Right ventricle myocardium inferior (tissue), 1 donor: Measurements from ENCODE around the gene TP53I11. TPM values are rescaled to one million over a fixed set of nuclear protein-coding genes. Genes with fewer than 3 reads are reported as not detected.

Source experiments
- ATAC-seq: fragments of 200-7000 bp; cut with Tn5 transposase; one replicate; pipeline ENCODE4 v1.9.1; 2020; ENCODE audit warnings: mild to moderate bottlenecking, moderate library complexity
- DNase-seq: peaks from one replicate; pipeline ENCODE4 v3.0.0; 2021; ENCODE audit errors: missing footprints
- intact Hi-C: fragments of 100-400 bp; cut with DNase I; formaldehyde crosslinking; loops from one replicate; pipeline ENCODE4 v1.11.0; 2022
- total RNA-seq: library from RNA; stranded (reverse); fragmentation: NEBNext Ultra II Directional; extraction: Animal tissue kit (Norgen Biotek cat#: 25700); gene quantifications from one replicate; pipeline ENCODE4 v1.2.1, GENCODE V29; 2021
- donor health status: DM: no; HTN: yes; CAD: no; lungs with severe emphysema.

TP53I11 gene
- total RNA-seq, 1 donor from 2014 or later, result 59.1 TPM

- DNase-seq (no peak), ATAC-seq (no peak)
- intact Hi-C loops, result loop anchor here (10.0 kb wide), 1 partner anchor 364 kb away; no protein-coding TSS in a partner anchor
Measured at GRCh38 chr11:44930588-44931302, 19.9 kb downstream of the TP53I11 start.

- ATAC-seq (no peak), DNase-seq (no peak)
- intact Hi-C loops, result no loop called here
Measured at GRCh38 chr11:44928816-44929215, 21.9 kb downstream of the TP53I11 start.

- ATAC-seq (no peak), DNase-seq (no peak)
- intact Hi-C loops, result no loop called here
Measured at GRCh38 chr11:44928144-44928543, 22.5 kb downstream of the TP53I11 start.

GRCh38 chr11:44927174-44927661 is 23.5 kb downstream of the TP53I11 start:
- no peak for DNase-seq
- intact Hi-C loops, result no loop called here
- ATAC-seq, result peak; percentile 30

DNA sequence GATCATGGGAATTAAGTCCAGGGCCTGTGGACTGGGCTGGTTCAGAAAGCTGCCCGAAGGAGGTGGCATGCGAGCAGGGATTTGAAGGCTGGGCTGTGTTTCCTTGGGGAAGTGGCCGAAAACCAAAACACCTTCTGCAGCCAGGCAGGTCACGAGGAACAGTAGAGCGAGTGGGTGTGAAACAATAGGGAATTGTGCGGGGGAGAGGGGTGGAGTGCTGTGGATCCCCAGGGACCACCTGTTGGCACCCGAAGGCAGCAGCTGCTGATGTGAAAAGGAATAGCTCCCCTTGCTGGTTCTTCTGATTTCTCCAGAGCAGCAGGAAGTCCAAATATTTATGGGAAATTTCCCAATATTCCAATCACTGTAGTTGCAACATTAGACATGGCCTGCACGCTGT is 24.6 kb downstream of the TP53I11 start:
- no peak for DNase-seq
- no peak for ATAC-seq
- intact Hi-C loops, result no loop called here

DNA sequence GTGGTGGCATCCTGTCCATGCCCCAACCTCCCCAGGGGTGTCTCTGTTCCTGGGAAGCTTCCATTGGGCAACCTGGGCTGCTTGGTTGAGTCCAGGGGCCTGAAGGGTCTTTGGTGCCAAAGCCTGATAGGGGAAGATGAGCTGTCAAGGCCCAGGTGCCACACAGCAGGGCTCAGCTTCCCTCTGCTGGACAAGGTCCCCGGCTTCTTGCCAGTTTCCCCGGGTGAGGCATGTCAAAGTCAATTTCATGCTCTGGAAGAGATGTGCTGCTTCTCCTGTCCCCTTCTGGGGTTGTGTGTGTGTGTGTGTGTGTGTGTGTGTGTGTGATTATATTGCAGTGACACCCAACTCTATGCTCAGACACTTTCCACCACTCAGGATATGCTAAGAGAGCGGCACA is 26.9 kb downstream of the TP53I11 start:
- DNase-seq, result no peak
- no peak for ATAC-seq
- intact Hi-C loops, result no loop called here

DNA sequence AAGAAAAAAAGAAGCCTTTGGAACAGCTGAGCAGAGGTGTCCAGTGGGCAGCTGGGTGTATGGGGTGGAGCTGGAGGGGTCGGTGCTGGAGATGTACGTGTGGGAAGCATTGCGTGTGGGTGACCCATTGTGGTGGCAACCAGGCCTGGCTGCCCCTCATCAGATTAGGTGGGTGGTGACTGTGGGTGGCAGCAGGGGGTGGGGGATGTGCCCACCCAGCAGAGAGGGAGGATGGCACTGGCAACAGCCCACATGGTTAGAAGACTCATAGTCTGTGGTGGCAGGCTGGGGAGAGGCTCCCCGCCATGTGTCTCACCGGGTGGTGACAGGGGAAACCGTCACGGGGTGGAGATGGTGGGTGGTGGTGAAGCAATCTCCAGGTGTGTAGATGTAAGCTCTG is 27.6 kb downstream of the TP53I11 start:
- ATAC-seq (no peak), DNase-seq (peak; percentile 47)
- intact Hi-C loops, result no loop called here

GRCh38 chr11:44920451-44920850 is 30.2 kb downstream of the TP53I11 start:
- ATAC-seq (no peak), DNase-seq (peak; percentile 7)
- intact Hi-C loops, result no loop called here

DNA sequence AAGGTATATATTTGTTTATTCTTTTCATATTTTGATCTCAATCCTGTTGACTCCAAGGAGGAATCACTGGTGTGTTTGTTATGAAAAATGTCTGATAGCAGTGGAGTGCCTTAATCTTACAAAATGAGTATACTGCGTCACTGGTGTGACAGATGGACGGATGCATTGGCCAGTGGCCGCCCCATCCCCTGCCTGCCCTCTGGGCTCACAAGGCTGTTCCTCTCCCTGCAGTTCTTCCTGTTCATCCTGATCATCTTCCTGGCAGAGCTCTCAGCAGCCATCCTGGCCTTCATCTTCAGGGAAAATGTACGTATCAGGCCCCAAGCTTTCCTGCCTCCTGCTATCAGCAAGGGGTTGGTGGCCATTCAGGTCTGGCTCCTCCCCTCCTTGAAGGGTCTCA is 32.9 kb downstream of the TP53I11 start:
- intact Hi-C loops, result no loop called here
- ATAC-seq (no peak), DNase-seq (peak; percentile 18)

DNA sequence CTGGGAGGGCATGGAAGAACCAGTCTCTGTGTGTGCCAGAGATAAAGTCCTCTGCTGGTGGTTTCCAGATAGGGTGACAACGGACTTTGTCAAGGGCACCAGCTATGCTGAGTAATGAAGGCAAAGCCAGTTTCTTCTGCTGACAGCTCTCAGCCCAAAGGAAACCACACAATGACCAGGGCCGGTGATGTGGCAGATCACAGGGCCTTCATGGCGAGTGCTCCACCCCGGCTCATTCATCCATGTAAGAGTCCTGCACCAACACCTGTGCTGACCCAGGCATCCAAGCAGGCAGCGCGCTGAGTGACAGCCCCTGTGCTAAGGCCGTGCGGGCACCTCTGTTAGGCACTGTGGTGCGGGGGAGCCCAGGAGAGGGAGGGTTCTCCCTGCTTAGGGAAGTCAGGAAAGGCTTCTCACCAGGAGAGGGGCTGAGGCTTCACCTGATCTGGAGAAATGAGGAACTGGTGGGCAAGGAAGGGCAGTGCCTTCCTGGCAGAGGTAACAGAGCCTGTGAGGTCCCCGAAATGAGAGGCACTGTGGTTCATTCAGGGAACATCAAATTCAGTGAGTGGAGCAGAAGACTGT is 33.8 kb downstream of the TP53I11 start:
- DNase-seq (peak; percentile 66), ATAC-seq (peak; percentile 64)
- intact Hi-C loops, result no loop called here

DNA sequence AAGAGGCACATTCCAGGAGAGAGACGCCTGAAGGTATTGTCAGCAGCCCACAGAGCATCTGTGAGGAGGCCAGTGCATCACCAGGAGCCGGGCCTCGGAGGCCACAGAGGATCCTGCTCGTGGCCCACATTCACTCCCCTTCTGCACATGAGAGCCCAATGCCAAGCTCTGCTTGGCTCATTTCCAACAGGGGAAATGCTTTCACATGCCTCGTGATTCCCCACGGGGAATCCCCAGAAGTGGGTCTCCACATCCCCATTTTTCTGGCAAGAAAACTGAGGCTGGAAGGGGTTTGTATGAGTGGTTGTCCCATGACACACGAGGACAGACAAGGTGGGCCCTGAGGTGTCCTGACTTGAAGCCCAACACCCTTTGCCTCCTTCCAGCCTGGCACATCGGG is 34.4 kb downstream of the TP53I11 start:
- peak; percentile 51 for DNase-seq
- ATAC-seq, result no peak
- intact Hi-C loops, result no loop called here

DNA sequence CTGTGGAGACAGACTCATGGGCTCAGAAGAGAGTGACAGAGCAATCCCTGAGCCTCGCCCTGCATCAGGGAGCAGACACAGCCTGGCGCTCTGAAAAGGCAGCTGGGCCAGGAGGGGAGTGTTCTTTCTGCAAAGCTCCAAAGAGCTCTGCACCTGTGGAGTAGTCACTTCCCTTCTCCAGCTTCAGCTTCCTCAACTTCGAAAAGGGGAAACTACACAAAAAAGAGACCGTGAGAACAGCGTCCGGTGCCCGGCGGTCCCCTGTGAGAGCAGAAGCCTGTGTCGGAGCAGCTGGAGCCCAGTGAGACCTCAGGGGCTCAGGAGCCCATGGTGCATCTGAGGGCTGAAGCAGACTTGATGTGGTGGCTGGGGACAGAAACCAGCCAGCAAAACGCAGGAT is 35.1 kb downstream of the TP53I11 start:
- ATAC-seq (no peak), DNase-seq (peak; percentile 74)
- intact Hi-C loops, result no loop called here

DNA sequence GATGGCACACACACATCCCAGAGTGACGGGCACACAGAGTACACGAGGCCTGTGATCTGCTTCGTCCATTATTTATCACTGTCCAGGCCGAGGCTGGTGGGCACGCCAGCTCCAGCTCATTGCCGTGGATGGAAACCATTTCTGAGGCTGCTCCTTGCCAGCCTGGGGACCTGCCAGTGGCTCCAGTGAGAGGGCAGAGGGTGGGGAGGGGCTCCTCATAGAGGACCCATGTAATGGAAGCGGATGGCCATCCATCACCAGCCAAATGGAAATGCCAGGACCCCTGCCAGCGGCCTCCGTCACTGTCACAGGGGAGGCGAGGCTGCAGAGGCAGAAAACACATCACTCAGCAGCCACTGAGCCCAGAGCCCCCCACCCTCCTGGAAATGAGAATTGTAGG is 35.7 kb downstream of the TP53I11 start:
- intact Hi-C loops, result no loop called here
- no peak for DNase-seq
- ATAC-seq, result no peak

- intact Hi-C loops, result loop anchor here (5.0 kb wide), 1 partner anchor 357 kb away; no protein-coding TSS in a partner anchor
- ATAC-seq, result no peak
- no peak for DNase-seq
Measured at GRCh38 chr11:44914105-44914504, 36.6 kb downstream of the TP53I11 start.

DNA sequence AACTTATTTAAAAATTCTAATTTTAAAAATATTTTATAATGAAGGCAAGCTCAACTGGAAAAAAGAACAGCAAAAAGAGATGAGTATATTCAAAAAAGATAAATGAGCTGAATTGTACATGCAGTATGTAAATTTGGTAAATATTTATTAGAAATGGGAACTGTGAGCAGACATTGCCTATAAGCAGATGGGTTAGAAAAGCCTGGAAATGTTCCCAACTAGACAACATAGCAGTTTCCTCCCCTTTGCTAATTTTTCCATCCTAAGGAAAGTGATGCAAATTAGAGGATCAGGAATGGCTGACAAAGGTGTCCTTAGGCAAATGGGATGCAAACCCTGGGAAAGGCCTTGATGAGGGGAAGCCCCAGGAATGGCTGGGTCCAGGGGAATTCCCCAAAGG is 37.2 kb downstream of the TP53I11 start:
- intact Hi-C loops, result loop anchor here (5.0 kb wide), 1 partner anchor 356 kb away; no protein-coding TSS in a partner anchor
- no peak for DNase-seq
- no peak for ATAC-seq

DNA sequence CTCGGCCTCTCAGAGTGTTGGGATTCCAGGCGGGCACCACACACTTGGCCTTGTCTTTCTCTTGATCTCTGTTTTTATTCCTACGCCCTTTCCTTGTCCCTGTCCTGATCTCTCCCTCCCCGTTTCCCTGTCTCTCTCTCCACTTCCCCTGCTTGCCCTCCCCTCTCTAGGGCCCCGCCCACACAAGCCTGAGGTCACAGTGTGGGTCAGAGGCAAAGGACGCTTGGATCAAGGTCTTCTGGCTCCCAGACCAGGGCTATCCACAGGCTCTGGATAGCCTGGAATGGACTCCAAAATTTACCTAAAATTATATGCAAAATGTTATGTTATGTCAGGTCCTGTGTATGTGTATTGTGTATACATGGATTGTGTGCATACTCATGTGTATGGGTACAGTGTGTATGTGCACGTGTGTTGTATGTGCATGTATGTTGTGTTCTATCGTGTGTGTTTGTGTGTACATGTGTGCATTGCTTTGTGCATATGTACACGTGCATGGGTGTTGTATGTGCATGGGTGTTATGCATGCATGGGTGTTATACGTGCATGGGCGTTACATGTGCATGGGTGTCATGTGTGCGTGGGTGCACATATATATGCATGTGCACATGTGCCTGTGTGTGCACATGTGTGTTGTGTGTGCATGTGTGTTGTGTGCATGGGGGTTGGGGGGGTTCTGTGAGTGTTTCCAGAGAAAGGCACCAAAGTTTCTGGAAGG is 38.3 kb downstream of the TP53I11 start:
- DNase-seq, result peak; percentile 63
- ATAC-seq, result no peak
- intact Hi-C loops, result loop anchor here (5.0 kb wide), 1 partner anchor 355 kb away; no protein-coding TSS in a partner anchor

GRCh38 chr11:44911029-44911814 is 39.5 kb downstream of the TP53I11 start:
- ATAC-seq (peak; percentile 74), DNase-seq (peak; percentile 75)
- intact Hi-C loops, result loop anchor here (1.0 to 5.0 kb wide), 3 partner anchors 183 to 354 kb away; no protein-coding TSS in a partner anchor

DNA sequence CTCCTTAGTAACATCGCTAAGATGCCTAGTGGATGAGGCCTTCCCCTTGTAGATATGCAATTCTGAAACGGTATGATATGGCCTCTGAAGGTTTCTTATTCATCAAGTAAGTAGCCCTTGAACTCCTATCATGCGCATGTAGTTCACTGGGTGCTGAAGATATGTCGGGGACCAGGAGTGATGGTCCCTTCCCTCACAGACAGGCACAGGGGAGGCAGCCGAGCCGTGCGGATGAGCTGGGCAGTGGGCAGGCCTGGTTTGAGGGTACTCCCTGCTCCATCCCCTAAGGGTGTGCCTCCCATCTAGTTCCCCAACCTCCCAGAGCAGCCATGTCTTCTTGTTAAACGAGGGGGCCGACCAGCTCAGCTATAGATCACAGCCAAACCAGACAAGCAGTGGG is 40.1 kb downstream of the TP53I11 start:
- intact Hi-C loops, result loop anchor here (5.0 kb wide), 1 partner anchor 353 kb away; no protein-coding TSS in a partner anchor
- DNase-seq (no peak), ATAC-seq (no peak)

- ATAC-seq (no peak), DNase-seq (peak; percentile 57)
- intact Hi-C loops, result no loop called here
Measured at GRCh38 chr11:44909557-44909956, 41.1 kb downstream of the TP53I11 start.
